DMS79 (cell line): ENCODE measurements around the gene OR7A10.
A peak's percentile ranks its signal among the peaks of the same experiment; 100 is the strongest.

ENCODE experiments used
- DNase-seq: peaks from one replicate; lab custom pipeline; 2025; lab: John Stamatoyannopoulos, UW

The OR7A10 gene

DNA sequence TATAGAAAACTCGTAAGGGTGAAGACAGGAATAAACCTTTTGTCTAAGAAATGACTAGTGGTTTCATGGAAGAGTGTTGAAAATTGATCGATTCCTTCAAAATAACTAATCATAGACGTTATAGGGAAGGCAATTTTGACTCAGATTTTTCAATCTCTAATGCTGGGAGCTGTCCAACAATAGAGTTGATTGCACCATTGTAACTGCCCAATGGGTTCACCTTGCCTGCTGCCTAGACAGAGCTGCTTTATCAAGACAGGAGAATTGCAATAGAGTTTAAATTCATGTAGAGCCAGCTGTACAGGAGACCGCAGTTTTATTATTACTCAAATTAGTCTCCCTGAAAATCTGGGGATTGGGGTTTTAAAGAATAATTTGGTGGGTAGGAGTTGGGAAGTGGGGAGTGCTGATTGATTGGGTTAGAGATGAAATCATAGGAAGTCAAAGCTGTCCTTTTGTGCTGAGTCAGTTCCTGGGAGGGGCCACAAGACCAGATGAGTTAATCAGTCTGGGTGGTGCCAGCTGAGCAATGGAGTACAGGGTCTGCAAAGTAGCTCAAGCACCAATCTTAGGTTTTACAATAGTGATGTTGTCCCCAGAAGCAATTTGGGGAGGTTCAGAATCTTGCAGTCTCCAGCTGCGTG, 53.5 kb downstream of the OR7A10 start:
- no peak for DNase-seq

DNA sequence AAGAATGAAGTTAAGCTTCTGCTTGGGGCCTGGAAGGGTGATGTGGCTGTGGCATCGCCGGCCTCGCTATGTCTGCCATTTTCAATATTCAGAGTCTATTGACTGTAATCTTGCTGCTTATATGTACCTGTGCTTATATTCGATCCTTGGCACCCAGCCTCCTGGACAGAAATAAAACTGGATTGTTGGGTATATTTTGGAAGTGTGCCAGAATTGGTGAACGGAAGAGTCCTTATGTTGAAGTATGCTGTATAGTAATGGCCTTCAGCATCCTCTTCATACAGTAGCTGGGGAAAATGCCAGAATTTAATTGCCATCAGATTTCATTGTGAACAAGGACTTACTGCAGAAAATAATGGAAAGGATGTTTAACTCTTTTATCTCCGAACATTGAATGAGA, 56.5 kb downstream of the OR7A10 start:
- DNase-seq = peak; percentile 62
